Measurements from ENCODE around the gene SLC47A2.

GRCh38 chr17:19730843-19731242 is 14.5 kb upstream of the SLC47A2 start:
- TF ChIP-seq CTCF (IDR thresholded peaks at IDR 0.05; ENCODE audit: low read depth, low read length) (no peak), EZH2phosphoT487 (IDR thresholded peaks at IDR 0.05; ENCODE audit: low read depth) (no peak)
